KMS-11 (cell line): Measurements from ENCODE around the gene C21orf58.

Experiments used
- H2AFZ ChIP-seq: fragments of 200-600 bp; sonication (generic); 2 replicates; pipeline ENCODE4 v1.6.1; 2016; ENCODE audit warnings: antibody characterized with exemption, mixed run types, low read depth
- H3K27ac ChIP-seq: fragments of 200-600 bp; sonication (generic); 2 replicates; pipeline ENCODE4 v1.6.1; 2016; ENCODE audit warnings: mild to moderate bottlenecking, mixed run types
- H3K27me3 ChIP-seq: fragments of 200-600 bp; sonication (generic); 2 replicates; pipeline ENCODE4 v1.6.1; 2017; ENCODE audit warnings: mild to moderate bottlenecking, low read depth, mixed run types, moderate library complexity; ENCODE audit not compliant: insufficient read depth
- H3K36me3 ChIP-seq: fragments of 200-600 bp; sonication (generic); 2 replicates; pipeline ENCODE4 v1.6.1; 2017; ENCODE audit warnings: mild to moderate bottlenecking, mixed run types; ENCODE audit not compliant: insufficient read depth
- H3K4me1 ChIP-seq: fragments of 200-600 bp; sonication (generic); 2 replicates; pipeline ENCODE4 v1.6.1; 2016; ENCODE audit warnings: mild to moderate bottlenecking, low read depth, mixed run types; ENCODE audit not compliant: poor library complexity, severe bottlenecking
- H3K4me2 ChIP-seq: fragments of 200-600 bp; sonication (generic); 2 replicates; pipeline ENCODE4 v1.7.0; 2016; ENCODE audit warnings: mild to moderate bottlenecking, mixed run types
- H3K4me3 ChIP-seq: fragments of 200-600 bp; sonication (generic); IDR thresholded peaks from 2 replicates; pipeline ENCODE4 v1.6.1; 2017; ENCODE audit warnings: low read depth, low read length, mixed read lengths; ENCODE audit not compliant: insufficient read depth
- H3K79me2 ChIP-seq: fragments of 200-600 bp; sonication (generic); 2 replicates; pipeline ENCODE4 v1.6.1; 2016; ENCODE audit warnings: low read depth, mixed run types; ENCODE audit not compliant: insufficient read depth
- H3K9ac ChIP-seq: fragments of 200-600 bp; sonication (generic); 2 replicates; pipeline ENCODE4 v1.6.1; 2016; ENCODE audit warnings: mild to moderate bottlenecking, mixed run types
- H4K20me1 ChIP-seq: fragments of 200-600 bp; sonication (generic); 2 replicates; pipeline ENCODE4 v1.6.1; 2016; ENCODE audit warnings: mild to moderate bottlenecking, mixed run types; ENCODE audit not compliant: insufficient read depth
- CTCF ChIP-seq: fragments of 200-600 bp; sonication (generic); conservative IDR thresholded peaks from 2 replicates; pipeline ENCODE4 v1.6.1; 2017; ENCODE audit warnings: low read depth, mild to moderate bottlenecking, antibody characterized with exemption, low read length, moderate library complexity, mixed read lengths

The C21orf58 gene

GRCh38 chr21:46369520-46370235, 46.0 kb upstream of the C21orf58 start:
- Histone ChIP-seq H3K27me3 (no peaks in the 10 kb centered on the region), H3K79me2 (peaks cover 50% of the 10 kb centered on the region), H3K4me3 (no peak overlapping the region), H3K36me3 (no peaks in the 10 kb centered on the region; the same call in 1 of the 2 replicates), H2AFZ (peak overlapping the region; percentile 42; the same call in 1 of the 2 replicates), H4K20me1 (no peaks in the 10 kb centered on the region), H3K4me1 (peaks cover 52% of the 10 kb centered on the region), H3K9ac (peak overlapping the region; percentile 65; the same call in 1 of the 2 replicates), H3K4me2 (peak overlapping the region; percentile 85), H3K27ac (peak overlapping the region; percentile 95)
- no peak for TF ChIP-seq CTCF

- H4K20me1 ChIP-seq, result no peaks in the 10 kb centered on the region
- no peak overlapping the region for H3K4me3 ChIP-seq
- H3K4me2 ChIP-seq, result peak overlapping the region; percentile 85
- peaks cover 52% of the 10 kb centered on the region for H3K4me1 ChIP-seq
- no peaks in the 10 kb centered on the region; the same call in 1 of the 2 replicates for H3K36me3 ChIP-seq
- peaks cover 41% of the 10 kb centered on the region for H3K79me2 ChIP-seq
- H2AFZ ChIP-seq, result peak overlapping the region; percentile 42
- no peaks in the 10 kb centered on the region for H3K27me3 ChIP-seq
- TF ChIP-seq CTCF, result no peak
- H3K9ac ChIP-seq, result peak overlapping the region; percentile 65
- peak overlapping the region; percentile 95 for H3K27ac ChIP-seq
These were observed 45.0 kb upstream of the C21orf58 start for GRCh38 chr21:46368533-46369285.

- Histone ChIP-seq H3K27ac (peak overlapping the region; percentile 95; the same call in 1 of the 2 replicates), H3K4me3 (no peak overlapping the region), H3K79me2 (peaks cover 33% of the 10 kb centered on the region), H3K4me2 (no peak overlapping the region), H4K20me1 (no peaks in the 10 kb centered on the region), H3K9ac (no peak overlapping the region), H2AFZ (no peak overlapping the region), H3K27me3 (no peaks in the 10 kb centered on the region), H3K4me1 (peaks cover 62% of the 10 kb centered on the region), H3K36me3 (no peaks in the 10 kb centered on the region; the same call in 1 of the 2 replicates)
- TF ChIP-seq CTCF, result no peak
These were observed 43.3 kb upstream of the C21orf58 start for GRCh38 chr21:46366966-46367365.

GRCh38 chr21:46366561-46366960, 42.9 kb upstream of the C21orf58 start:
- Histone ChIP-seq H2AFZ (no peak overlapping the region), H3K4me3 (no peak overlapping the region), H3K27ac (peak overlapping the region; percentile 95; the same call in 1 of the 2 replicates), H4K20me1 (no peaks in the 10 kb centered on the region), H3K36me3 (no peaks in the 10 kb centered on the region; the same call in 1 of the 2 replicates), H3K4me1 (peaks cover 61% of the 10 kb centered on the region), H3K4me2 (no peak overlapping the region), H3K79me2 (peaks cover 31% of the 10 kb centered on the region), H3K9ac (no peak overlapping the region), H3K27me3 (no peaks in the 10 kb centered on the region)
- TF ChIP-seq CTCF, result no peak
